Neural crest cell (in vitro differentiated cells): Measurements from ENCODE around the gene LRCH4. TPM values are rescaled to one million over a fixed set of nuclear protein-coding genes. Genes with fewer than 3 reads are reported as not detected.
A peak's percentile ranks its signal among the peaks of the same experiment; 100 is the strongest.

ENCODE experiments used
- DNase-seq: peaks from one replicate; pipeline ENCODE4 v3.0.0; 2021; ENCODE audit warnings: low read depth, mixed read lengths, low spot score
- H3K27ac Mint-ChIP-seq: one replicate; pipeline ENCODE4 v1.8.0; 2021; ENCODE audit warnings: mild to moderate bottlenecking, mixed read lengths; ENCODE audit not compliant: unreplicated experiment
- H3K27me3 Mint-ChIP-seq: 2 replicates; pipeline ENCODE4 v1.8.0; 2021; ENCODE audit warnings: low read depth, mild to moderate bottlenecking, mixed read lengths
- H3K36me3 Mint-ChIP-seq: 2 replicates; pipeline ENCODE4 v1.8.0; 2021; ENCODE audit warnings: low read depth, mild to moderate bottlenecking, mixed read lengths
- H3K4me1 Mint-ChIP-seq: 2 replicates; pipeline ENCODE4 v1.8.0; 2021; ENCODE audit warnings: mixed read lengths
- H3K4me3 Mint-ChIP-seq: one replicate; pipeline ENCODE4 v1.8.0; 2021; ENCODE audit warnings: mild to moderate bottlenecking, mixed read lengths
- H3K9me3 Mint-ChIP-seq: 2 replicates; pipeline ENCODE4 v1.8.0; 2021; ENCODE audit warnings: mixed read lengths
- CTCF ChIP-seq: fragments of 200-600 bp; sonication (generic); conservative IDR thresholded peaks from 2 replicates; pipeline ENCODE4 v1.5.0; 2021; ENCODE audit warnings: antibody characterized with exemption, mild to moderate bottlenecking
- total RNA-seq: library from RNA; stranded (reverse); gene quantifications from 2 replicates; pipeline ENCODE4 v1.2.1, GENCODE V29; 2021

LRCH4 gene
- total RNA-seq, 1 donor from 2014 or later, result 44.2 TPM

DNA sequence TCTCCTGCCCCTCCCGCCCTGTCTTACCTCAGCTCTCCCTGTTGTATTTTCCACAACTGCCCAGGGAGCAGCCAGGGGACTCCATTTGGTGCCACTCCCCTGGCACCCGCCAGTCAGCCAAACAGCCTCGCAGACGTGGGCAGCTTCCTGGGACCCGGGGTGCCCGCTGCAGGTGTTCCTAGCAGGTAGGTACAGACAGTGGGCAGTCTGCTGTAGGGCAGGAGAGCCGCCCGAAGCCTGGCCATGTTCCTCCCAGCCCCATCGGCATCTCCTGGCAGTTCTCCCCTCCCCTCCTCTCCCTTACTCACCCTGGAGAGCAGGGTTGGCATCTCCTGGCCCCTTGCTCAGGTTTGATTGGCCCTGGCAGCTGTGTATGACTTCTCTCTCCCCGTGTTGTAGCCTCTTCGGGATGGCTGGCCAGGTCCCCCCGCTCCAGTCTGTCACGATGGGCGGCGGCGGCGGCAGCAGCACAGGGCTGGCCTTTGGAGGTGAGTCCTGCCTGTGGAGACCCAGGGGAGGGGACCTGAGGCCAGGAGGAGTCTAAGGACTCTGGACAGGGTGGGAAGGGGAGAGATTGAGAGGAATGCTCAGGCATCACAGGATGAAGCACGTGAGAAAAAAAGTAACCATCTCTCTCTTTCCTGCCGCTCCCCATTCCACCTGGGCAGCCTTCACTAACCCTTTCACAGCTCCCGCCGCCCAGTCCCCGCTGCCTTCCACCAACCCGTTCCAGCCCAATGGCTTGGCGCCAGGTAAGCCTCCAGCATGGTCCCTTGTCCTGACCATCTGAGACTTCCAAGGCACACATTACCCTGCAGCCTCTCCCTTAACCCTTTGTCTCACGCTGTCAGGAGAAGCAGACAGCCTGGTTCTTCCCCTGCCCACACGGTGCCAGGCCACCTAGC lies 23.5 kb downstream of the LRCH4 start:
- no peak for TF ChIP-seq CTCF
- DNase-seq, result no peak
- no peaks in the 10 kb centered on the region for H3K9me3 Mint-ChIP-seq
- H3K4me3 Mint-ChIP-seq, result no peak overlapping the region
- H3K36me3 Mint-ChIP-seq, result no peaks in the 10 kb centered on the region
- H3K27me3 Mint-ChIP-seq, result no peaks in the 10 kb centered on the region
- peak overlapping the region; percentile 19 for H3K27ac Mint-ChIP-seq
- H3K4me1 Mint-ChIP-seq, result peaks cover 17% of the 10 kb centered on the region

DNA sequence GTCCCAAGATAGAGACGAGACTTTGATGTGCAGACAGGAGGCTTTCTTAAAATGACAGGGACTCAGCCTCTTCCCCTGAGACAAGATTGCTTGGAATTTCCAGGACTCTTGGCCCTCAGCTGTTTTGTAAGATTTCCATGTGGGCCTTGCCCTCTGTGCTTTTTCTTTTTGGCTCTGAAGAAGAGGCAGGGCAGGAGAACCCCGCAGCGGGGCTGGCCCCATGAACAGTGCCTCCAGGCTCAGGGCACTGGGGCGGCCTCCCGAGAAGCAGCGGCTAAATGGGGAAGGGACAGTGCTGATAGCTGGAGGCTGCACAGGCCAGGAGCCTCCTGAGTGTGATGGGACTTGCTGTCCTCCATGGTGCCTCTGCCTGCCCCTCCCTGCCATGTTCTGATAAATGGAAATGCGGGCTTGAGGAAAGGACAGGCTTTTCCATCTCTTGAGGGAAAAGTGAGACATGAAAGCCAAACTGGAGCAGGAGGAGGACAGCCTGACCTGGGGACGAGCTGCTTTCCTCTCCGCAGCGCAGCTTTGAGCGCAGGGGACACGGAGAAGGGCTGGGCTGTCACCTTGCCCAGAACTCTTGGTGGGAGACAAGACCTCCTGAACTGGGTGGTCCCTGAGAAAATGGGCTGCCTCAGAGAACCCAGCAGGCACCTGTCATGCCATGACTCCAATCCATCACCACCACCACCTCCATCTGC lies 24.3 kb downstream of the LRCH4 start:
- Mint-ChIP-seq H3K9me3 (no peaks in the 10 kb centered on the region), H3K27ac (no peak overlapping the region), H3K27me3 (no peaks in the 10 kb centered on the region), H3K4me1 (peaks cover 9% of the 10 kb centered on the region), H3K4me3 (no peak overlapping the region), H3K36me3 (no peaks in the 10 kb centered on the region)
- DNase-seq, result no peak
- no peak for TF ChIP-seq CTCF

DNA sequence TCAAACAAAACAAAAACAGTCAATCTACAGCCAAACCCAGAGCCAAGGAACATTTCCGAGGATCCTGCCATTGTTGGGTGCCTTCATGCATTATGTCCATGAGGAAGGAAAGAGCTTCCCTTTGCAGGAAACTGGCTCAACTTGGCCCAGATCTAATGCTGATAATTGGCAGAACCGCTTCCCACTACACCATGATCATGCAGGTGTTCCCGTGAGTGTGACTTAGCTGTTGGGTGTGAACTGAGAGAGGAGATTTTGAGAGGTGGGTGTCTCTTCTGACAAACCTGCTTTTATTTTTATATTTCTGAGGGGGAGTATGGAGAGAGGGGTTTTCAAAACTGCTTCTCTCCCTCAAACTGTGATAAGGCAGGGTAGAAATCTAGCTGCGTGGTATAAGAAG lies 26.8 kb downstream of the LRCH4 start:
- TF ChIP-seq CTCF, result no peak
- no peak overlapping the region for H3K27ac Mint-ChIP-seq
- H3K9me3 Mint-ChIP-seq, result no peaks in the 10 kb centered on the region
- no peaks in the 10 kb centered on the region for H3K27me3 Mint-ChIP-seq
- no peak for DNase-seq
- no peaks in the 10 kb centered on the region for H3K36me3 Mint-ChIP-seq
- no peak overlapping the region for H3K4me3 Mint-ChIP-seq
- peaks cover 8% of the 10 kb centered on the region for H3K4me1 Mint-ChIP-seq

DNA sequence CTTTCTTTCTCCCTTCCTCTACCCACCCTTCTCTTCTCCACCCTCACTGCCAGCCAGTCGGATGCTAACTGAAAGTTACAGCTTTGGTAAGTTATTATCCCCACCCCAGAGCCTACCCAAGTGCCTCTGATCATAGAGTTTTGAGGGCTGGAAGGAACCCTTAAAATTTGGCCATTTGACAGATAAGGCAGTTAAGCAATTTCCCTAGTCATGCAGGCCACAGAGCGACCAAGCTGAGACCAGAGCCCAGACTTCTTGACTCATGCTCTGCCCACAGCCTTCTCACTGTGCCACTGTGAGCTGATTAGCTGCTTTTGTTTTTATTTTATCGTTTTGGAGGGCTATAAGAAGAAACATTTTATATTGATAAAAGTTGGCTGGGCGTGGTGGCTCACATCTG lies 29.4 kb downstream of the LRCH4 start:
- no peak for DNase-seq
- Mint-ChIP-seq H3K9me3 (no peaks in the 10 kb centered on the region), H3K27ac (no peak overlapping the region), H3K4me3 (no peak overlapping the region), H3K27me3 (no peaks in the 10 kb centered on the region), H3K4me1 (peaks cover 4% of the 10 kb centered on the region), H3K36me3 (peaks cover 3% of the 10 kb centered on the region)
- no peak for TF ChIP-seq CTCF

GRCh38 chr7:100555701-100556100 lies 30.2 kb downstream of the LRCH4 start:
- Mint-ChIP-seq H3K27me3 (no peaks in the 10 kb centered on the region), H3K4me3 (no peak overlapping the region), H3K9me3 (no peaks in the 10 kb centered on the region)

More at GRCh38 chr7:100555701-100556100, 30.2 kb downstream of the LRCH4 start:
- no peak for TF ChIP-seq CTCF
- Mint-ChIP-seq H3K4me1 (peaks cover 4% of the 10 kb centered on the region), H3K36me3 (peaks cover 3% of the 10 kb centered on the region), H3K27ac (no peak overlapping the region)
- no peak for DNase-seq
